HG02870 (cell line): ENCODE results near the gene DAPP1.
"Not testable (repeated sequence)": the region's sequence is repeated elsewhere in the genome, so short reads cannot be mapped to it uniquely, and the experiment has no call there.

Experiments
- ATAC-seq: cut with Tn5 transposase; IDR thresholded peaks from one replicate; pipeline ENCODE4 v1.9.1; 2021; ENCODE audit warnings: mild to moderate bottlenecking, moderate library complexity; ENCODE audit not compliant: unreplicated experiment

The DAPP1 gene

GRCh38 chr4:99822734-99823133 lies 6.1 kb downstream of the DAPP1 start:
- no peak for ATAC-seq

GRCh38 chr4:99824070-99824599 lies 7.5 kb downstream of the DAPP1 start:
- ATAC-seq: no peak

GRCh38 chr4:99825272-99825671 lies 8.6 kb downstream of the DAPP1 start:
- ATAC-seq: no peak

GRCh38 chr4:99826016-99826415 lies 9.4 kb downstream of the DAPP1 start:
- no peak for ATAC-seq

GRCh38 chr4:99827454-99827853 lies 10.8 kb downstream of the DAPP1 start:
- no peak for ATAC-seq

- ATAC-seq: no peak
Observed at GRCh38 chr4:99827857-99828256, 11.2 kb downstream of the DAPP1 start.

GRCh38 chr4:99828477-99828876 lies 11.8 kb downstream of the DAPP1 start:
- no peak for ATAC-seq

- not testable (repeated sequence) for ATAC-seq
Observed at GRCh38 chr4:99830051-99830450, 13.4 kb downstream of the DAPP1 start.

- ATAC-seq: no peak
Observed at GRCh38 chr4:99832321-99832720, 15.7 kb downstream of the DAPP1 start.

GRCh38 chr4:99832758-99833157 lies 16.1 kb downstream of the DAPP1 start:
- no peak for ATAC-seq

- no peak for ATAC-seq
Observed at GRCh38 chr4:99833756-99834155, 17.1 kb downstream of the DAPP1 start.

GRCh38 chr4:99834569-99834968 lies 17.9 kb downstream of the DAPP1 start:
- ATAC-seq: no peak

GRCh38 chr4:99835942-99836341 lies 19.3 kb downstream of the DAPP1 start:
- no peak for ATAC-seq

- no peak for ATAC-seq
Observed at GRCh38 chr4:99838927-99839326, 22.3 kb downstream of the DAPP1 start.

- ATAC-seq: no peak
Observed at GRCh38 chr4:99841129-99841528, 24.5 kb downstream of the DAPP1 start.

GRCh38 chr4:99843413-99843812 lies 26.8 kb downstream of the DAPP1 start:
- ATAC-seq: no peak

GRCh38 chr4:99844048-99844447 lies 27.4 kb downstream of the DAPP1 start:
- no peak for ATAC-seq

GRCh38 chr4:99845179-99845578 lies 28.6 kb downstream of the DAPP1 start:
- ATAC-seq: no peak

GRCh38 chr4:99845708-99846469 lies 29.3 kb downstream of the DAPP1 start:
- ATAC-seq: no peak

- no peak for ATAC-seq
Observed at GRCh38 chr4:99846891-99847290, 30.3 kb downstream of the DAPP1 start.

GRCh38 chr4:99847362-99847976 lies 30.8 kb downstream of the DAPP1 start:
- peak; percentile 56 for ATAC-seq

GRCh38 chr4:99848591-99849001 lies 32.0 kb downstream of the DAPP1 start:
- peak; percentile 40 for ATAC-seq
